LoVo (cell line): ENCODE results near the gene PCDH8.
"Not testable (repeated sequence)": the region's sequence is repeated elsewhere in the genome, so short reads cannot be mapped to it uniquely, and the experiment has no call there.

Experiments
- DNase-seq: peaks from one replicate; pipeline ENCODE4 v3.0.0-alpha.2; 2016; ENCODE audit warnings: low spot score

The PCDH8 gene

GRCh38 chr13:52850396-52851136, 2.1 kb upstream of the PCDH8 start:
- DNase-seq = peak; percentile 73

GRCh38 chr13:52850072-52850395, 1.6 kb upstream of the PCDH8 start:
- no peak for DNase-seq

GRCh38 chr13:52849291-52850071, 1.0 kb upstream of the PCDH8 start:
- DNase-seq = no peak

- DNase-seq = no peak
These were observed 583 bp downstream of the PCDH8 start for GRCh38 chr13:52847682-52848432.

- no peak for DNase-seq
These were observed 1.1 kb downstream of the PCDH8 start for GRCh38 chr13:52847322-52847681.

GRCh38 chr13:52846567-52847321, 1.7 kb downstream of the PCDH8 start:
- no peak for DNase-seq

- DNase-seq = no peak
These were observed 2.5 kb downstream of the PCDH8 start for GRCh38 chr13:52845766-52846566.

- no peak for DNase-seq
These were observed 3.1 kb downstream of the PCDH8 start for GRCh38 chr13:52845334-52845761.

GRCh38 chr13:52844836-52845235, 3.6 kb downstream of the PCDH8 start:
- DNase-seq = no peak

- no peak for DNase-seq
These were observed 6.0 kb downstream of the PCDH8 start for GRCh38 chr13:52842441-52842840.

- DNase-seq = no peak
These were observed 8.4 kb downstream of the PCDH8 start for GRCh38 chr13:52840066-52840465.

- no peak for DNase-seq
These were observed 9.9 kb downstream of the PCDH8 start for GRCh38 chr13:52838433-52839107.

- DNase-seq = no peak
These were observed 10.6 kb downstream of the PCDH8 start for GRCh38 chr13:52837850-52838249.

GRCh38 chr13:52835071-52835839, 13.2 kb downstream of the PCDH8 start:
- no peak for DNase-seq

GRCh38 chr13:52833296-52833875, 15.1 kb downstream of the PCDH8 start:
- DNase-seq = no peak

- no peak for DNase-seq
These were observed 16.1 kb downstream of the PCDH8 start for GRCh38 chr13:52832313-52832712.

- no peak for DNase-seq
These were observed 17.5 kb downstream of the PCDH8 start for GRCh38 chr13:52830946-52831345.

- no peak for DNase-seq
These were observed 20.6 kb downstream of the PCDH8 start for GRCh38 chr13:52827839-52828238.

- DNase-seq = not testable (repeated sequence)
These were observed 30.6 kb downstream of the PCDH8 start for GRCh38 chr13:52817886-52818285.

- DNase-seq = no peak
These were observed 33.1 kb downstream of the PCDH8 start for GRCh38 chr13:52815330-52815729.
